GM15510 (cell line): ENCODE data around the gene LHX4.

ENCODE experiments used
- POLR2A ChIP-seq: IDR thresholded peaks from 3 replicates; pipeline ENCODE4 v1.6.1; 2011; ENCODE audit warnings: borderline replicate concordance; ENCODE audit not compliant: insufficient read length; ENCODE audit errors: extremely low read depth

Gene LHX4

GRCh38 chr1:180290265-180291001 lies 60.4 kb downstream of the LHX4 start:
- TF ChIP-seq POLR2A: no peak

- TF ChIP-seq POLR2A: no peak
Observed at GRCh38 chr1:180291004-180291403, 60.9 kb downstream of the LHX4 start.

- no peak for TF ChIP-seq POLR2A
Observed at GRCh38 chr1:180294711-180295110, 64.6 kb downstream of the LHX4 start.

GRCh38 chr1:180295999-180296398 lies 65.9 kb downstream of the LHX4 start:
- no peak for TF ChIP-seq POLR2A

GRCh38 chr1:180299479-180300221 lies 69.6 kb downstream of the LHX4 start:
- no peak for TF ChIP-seq POLR2A

- no peak for TF ChIP-seq POLR2A
Observed at GRCh38 chr1:180301135-180301742, 71.2 kb downstream of the LHX4 start.

GRCh38 chr1:180309338-180309737 lies 79.3 kb downstream of the LHX4 start:
- no peak for TF ChIP-seq POLR2A

- no peak for TF ChIP-seq POLR2A
Observed at GRCh38 chr1:180310095-180310494, 80.0 kb downstream of the LHX4 start.

- TF ChIP-seq POLR2A: no peak
Observed at GRCh38 chr1:180311011-180311730, 81.1 kb downstream of the LHX4 start.

GRCh38 chr1:180312926-180313325 lies 82.9 kb downstream of the LHX4 start:
- TF ChIP-seq POLR2A: no peak

GRCh38 chr1:180327089-180327488 lies 97.0 kb downstream of the LHX4 start:
- TF ChIP-seq POLR2A: no peak
